ENCODE results near the gene DPYD.

The DPYD gene

GRCh38 chr1:97423403-97423802 is 497.4 kb downstream of the DPYD start:
- no peaks in the 10 kb centered on the region for H3K4me1 ChIP-seq (ENCODE audit: control insufficient read depth, insufficient read depth, low read length, poor library complexity, severe bottlenecking)
- H3K27ac ChIP-seq (ENCODE audit: insufficient read depth, low read length, poor library complexity, severe bottlenecking): no peak overlapping the region
- no peak for DNase-seq
- H3K9me3 ChIP-seq (ENCODE audit: control insufficient read depth, low read length): no peaks in the 10 kb centered on the region
- H3K36me3 ChIP-seq (ENCODE audit: control insufficient read depth, insufficient read depth, low read length): no peaks in the 10 kb centered on the region
- no peaks in the 10 kb centered on the region for H3K27me3 ChIP-seq (replicated peaks; ENCODE audit: control insufficient read depth, insufficient read depth, low read length, poor library complexity, severe bottlenecking)
- no peak overlapping the region for H3K4me3 ChIP-seq (ENCODE audit: insufficient read depth, low read depth, low read length, poor library complexity, severe bottlenecking)

GRCh38 chr1:97417661-97418060 is 503.2 kb downstream of the DPYD start:
- Histone ChIP-seq H3K9me3 (ENCODE audit: control insufficient read depth, low read length) (no peaks in the 10 kb centered on the region), H3K27ac (ENCODE audit: insufficient read depth, low read length, poor library complexity, severe bottlenecking) (no peak overlapping the region), H3K27me3 (replicated peaks; ENCODE audit: control insufficient read depth, insufficient read depth, low read length, poor library complexity, severe bottlenecking) (no peaks in the 10 kb centered on the region), H3K4me1 (ENCODE audit: control insufficient read depth, insufficient read depth, low read length, poor library complexity, severe bottlenecking) (no peaks in the 10 kb centered on the region), H3K36me3 (ENCODE audit: control insufficient read depth, insufficient read depth, low read length) (peaks cover 2% of the 10 kb centered on the region), H3K4me3 (ENCODE audit: insufficient read depth, low read depth, low read length, poor library complexity, severe bottlenecking) (no peak overlapping the region)
- DNase-seq: no peak

GRCh38 chr1:97414682-97415312 is 506.0 kb downstream of the DPYD start:
- peaks cover 2% of the 10 kb centered on the region for H3K36me3 ChIP-seq (ENCODE audit: control insufficient read depth, insufficient read depth, low read length)
- DNase-seq: no peak
- no peaks in the 10 kb centered on the region for H3K4me1 ChIP-seq (ENCODE audit: control insufficient read depth, insufficient read depth, low read length, poor library complexity, severe bottlenecking)
- H3K9me3 ChIP-seq (ENCODE audit: control insufficient read depth, low read length): no peaks in the 10 kb centered on the region
- H3K27me3 ChIP-seq (replicated peaks; ENCODE audit: control insufficient read depth, insufficient read depth, low read length, poor library complexity, severe bottlenecking): no peaks in the 10 kb centered on the region
- H3K27ac ChIP-seq (ENCODE audit: insufficient read depth, low read length, poor library complexity, severe bottlenecking): no peak overlapping the region
- no peak overlapping the region for H3K4me3 ChIP-seq (ENCODE audit: insufficient read depth, low read depth, low read length, poor library complexity, severe bottlenecking)

DNA sequence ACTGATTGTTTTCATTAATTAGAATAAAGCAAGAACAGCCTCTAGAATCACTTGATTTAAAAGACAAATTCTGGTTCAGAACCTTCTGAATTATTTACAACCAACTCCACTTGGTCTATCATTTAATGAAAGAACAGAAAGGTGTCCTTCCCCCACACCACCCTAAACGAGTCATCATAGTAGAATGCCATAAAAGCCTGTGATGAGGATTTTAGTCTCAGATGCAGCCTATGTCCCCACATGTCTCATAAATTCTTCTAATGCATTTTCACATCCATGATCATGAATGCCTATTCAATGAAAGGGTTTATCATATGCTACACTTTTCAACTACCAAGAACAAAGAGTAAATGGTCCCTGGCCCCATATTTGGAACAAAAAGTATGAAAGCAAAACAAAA is 508.1 kb downstream of the DPYD start:
- H3K27ac ChIP-seq (ENCODE audit: insufficient read depth, low read length, poor library complexity, severe bottlenecking): no peak overlapping the region
- H3K27me3 ChIP-seq (replicated peaks; ENCODE audit: control insufficient read depth, insufficient read depth, low read length, poor library complexity, severe bottlenecking): no peaks in the 10 kb centered on the region
- no peaks in the 10 kb centered on the region for H3K4me1 ChIP-seq (ENCODE audit: control insufficient read depth, insufficient read depth, low read length, poor library complexity, severe bottlenecking)
- H3K36me3 ChIP-seq (ENCODE audit: control insufficient read depth, insufficient read depth, low read length): peaks cover 2% of the 10 kb centered on the region
- no peaks in the 10 kb centered on the region for H3K9me3 ChIP-seq (ENCODE audit: control insufficient read depth, low read length)
- no peak for DNase-seq
- H3K4me3 ChIP-seq (ENCODE audit: insufficient read depth, low read depth, low read length, poor library complexity, severe bottlenecking): no peak overlapping the region

DNA sequence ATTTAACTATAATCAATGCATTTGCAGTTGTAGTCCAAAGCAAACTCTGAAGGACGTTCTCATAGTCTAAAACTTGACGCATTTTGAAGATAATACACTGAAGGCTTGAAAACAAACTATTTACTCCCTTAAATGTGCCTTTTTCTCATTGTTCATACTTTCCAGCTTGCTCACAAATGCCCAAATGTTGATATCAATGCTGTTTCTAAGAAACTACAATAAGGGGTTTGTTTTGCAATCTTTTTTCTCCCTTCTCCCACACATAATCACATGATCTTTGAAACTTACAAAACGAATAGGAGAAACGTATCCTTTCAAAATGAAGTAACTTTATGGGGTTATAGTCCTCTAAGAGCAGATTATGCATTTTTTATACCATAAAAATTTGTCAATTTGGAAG is 508.7 kb downstream of the DPYD start:
- no peaks in the 10 kb centered on the region for H3K27me3 ChIP-seq (replicated peaks; ENCODE audit: control insufficient read depth, insufficient read depth, low read length, poor library complexity, severe bottlenecking)
- no peaks in the 10 kb centered on the region for H3K9me3 ChIP-seq (ENCODE audit: control insufficient read depth, low read length)
- no peak overlapping the region for H3K4me3 ChIP-seq (ENCODE audit: insufficient read depth, low read depth, low read length, poor library complexity, severe bottlenecking)
- no peak for DNase-seq
- no peaks in the 10 kb centered on the region for H3K4me1 ChIP-seq (ENCODE audit: control insufficient read depth, insufficient read depth, low read length, poor library complexity, severe bottlenecking)
- H3K27ac ChIP-seq (ENCODE audit: insufficient read depth, low read length, poor library complexity, severe bottlenecking): no peak overlapping the region
- peaks cover 2% of the 10 kb centered on the region for H3K36me3 ChIP-seq (ENCODE audit: control insufficient read depth, insufficient read depth, low read length)

DNA sequence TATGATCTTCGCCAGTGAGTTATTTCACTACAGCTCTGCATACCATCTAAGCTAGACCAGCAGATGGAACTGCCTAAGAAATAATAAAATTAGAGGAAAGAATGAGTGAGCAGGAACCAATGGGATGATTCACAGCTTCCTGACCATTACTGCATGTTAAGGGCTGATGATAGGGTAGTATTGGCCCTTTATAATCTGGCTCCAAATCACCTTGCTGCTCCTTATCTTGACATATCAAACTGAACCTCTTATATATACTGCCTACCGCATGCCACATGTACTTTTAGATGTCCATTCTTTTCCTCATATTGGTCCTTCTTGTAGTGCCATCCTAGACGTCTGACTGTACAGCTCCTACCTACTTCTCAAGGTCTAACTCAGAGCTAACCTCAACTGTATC is 524.4 kb downstream of the DPYD start:
- Histone ChIP-seq H3K27me3 (replicated peaks; ENCODE audit: control insufficient read depth, insufficient read depth, low read length, poor library complexity, severe bottlenecking) (no peaks in the 10 kb centered on the region), H3K4me1 (ENCODE audit: control insufficient read depth, insufficient read depth, low read length, poor library complexity, severe bottlenecking) (no peaks in the 10 kb centered on the region), H3K36me3 (ENCODE audit: control insufficient read depth, insufficient read depth, low read length) (no peaks in the 10 kb centered on the region), H3K4me3 (ENCODE audit: insufficient read depth, low read depth, low read length, poor library complexity, severe bottlenecking) (no peak overlapping the region), H3K9me3 (ENCODE audit: control insufficient read depth, low read length) (no peaks in the 10 kb centered on the region), H3K27ac (ENCODE audit: insufficient read depth, low read length, poor library complexity, severe bottlenecking) (no peak overlapping the region)
- DNase-seq: no peak

GRCh38 chr1:97392701-97393100 is 528.1 kb downstream of the DPYD start:
- Histone ChIP-seq H3K27me3 (replicated peaks; ENCODE audit: control insufficient read depth, insufficient read depth, low read length, poor library complexity, severe bottlenecking) (no peaks in the 10 kb centered on the region), H3K4me1 (ENCODE audit: control insufficient read depth, insufficient read depth, low read length, poor library complexity, severe bottlenecking) (no peaks in the 10 kb centered on the region), H3K4me3 (ENCODE audit: insufficient read depth, low read depth, low read length, poor library complexity, severe bottlenecking) (no peak overlapping the region), H3K27ac (ENCODE audit: insufficient read depth, low read length, poor library complexity, severe bottlenecking) (no peak overlapping the region), H3K9me3 (ENCODE audit: control insufficient read depth, low read length) (no peaks in the 10 kb centered on the region), H3K36me3 (ENCODE audit: control insufficient read depth, insufficient read depth, low read length) (no peaks in the 10 kb centered on the region)
- no peak for DNase-seq

DNA sequence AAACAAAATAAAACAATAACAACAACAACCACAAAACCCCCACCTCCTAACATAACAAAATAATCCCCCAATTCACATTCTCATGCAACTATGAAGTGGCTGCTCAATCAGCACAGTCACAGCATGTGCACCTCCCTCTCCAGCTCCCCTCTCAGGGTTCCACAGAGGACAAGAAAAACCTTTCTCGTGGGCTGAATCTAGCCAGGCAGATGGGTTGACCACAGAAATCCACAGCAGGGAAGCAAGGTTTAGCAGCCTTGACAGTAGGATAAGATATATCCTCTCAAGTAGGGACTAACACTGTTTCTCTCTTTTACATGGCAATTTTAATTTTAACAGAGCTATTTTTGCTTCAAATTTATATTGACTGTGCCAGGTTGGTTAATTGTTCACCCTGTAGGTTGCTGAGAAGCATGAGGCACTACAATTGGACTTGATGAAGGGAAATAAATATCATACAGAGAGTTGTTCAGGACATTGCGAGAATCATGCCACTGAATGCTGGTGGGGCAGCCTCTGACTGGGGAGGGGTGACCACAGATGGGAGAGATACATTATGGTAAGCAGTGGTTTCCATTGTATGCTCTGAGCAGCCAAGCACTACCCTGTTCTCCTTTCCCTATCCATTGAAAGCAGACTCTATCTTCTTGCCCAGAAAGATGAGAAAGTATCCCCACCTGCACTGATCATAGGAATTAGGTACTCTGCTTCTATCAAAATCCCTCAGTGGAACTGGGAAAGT is 535.1 kb downstream of the DPYD start:
- Histone ChIP-seq H3K4me3 (ENCODE audit: insufficient read depth, low read depth, low read length, poor library complexity, severe bottlenecking) (no peak overlapping the region), H3K27me3 (replicated peaks; ENCODE audit: control insufficient read depth, insufficient read depth, low read length, poor library complexity, severe bottlenecking) (no peaks in the 10 kb centered on the region), H3K36me3 (ENCODE audit: control insufficient read depth, insufficient read depth, low read length) (no peaks in the 10 kb centered on the region), H3K27ac (ENCODE audit: insufficient read depth, low read length, poor library complexity, severe bottlenecking) (no peak overlapping the region), H3K4me1 (ENCODE audit: control insufficient read depth, insufficient read depth, low read length, poor library complexity, severe bottlenecking) (no peaks in the 10 kb centered on the region), H3K9me3 (ENCODE audit: control insufficient read depth, low read length) (no peaks in the 10 kb centered on the region)
- DNase-seq: no peak

DNA sequence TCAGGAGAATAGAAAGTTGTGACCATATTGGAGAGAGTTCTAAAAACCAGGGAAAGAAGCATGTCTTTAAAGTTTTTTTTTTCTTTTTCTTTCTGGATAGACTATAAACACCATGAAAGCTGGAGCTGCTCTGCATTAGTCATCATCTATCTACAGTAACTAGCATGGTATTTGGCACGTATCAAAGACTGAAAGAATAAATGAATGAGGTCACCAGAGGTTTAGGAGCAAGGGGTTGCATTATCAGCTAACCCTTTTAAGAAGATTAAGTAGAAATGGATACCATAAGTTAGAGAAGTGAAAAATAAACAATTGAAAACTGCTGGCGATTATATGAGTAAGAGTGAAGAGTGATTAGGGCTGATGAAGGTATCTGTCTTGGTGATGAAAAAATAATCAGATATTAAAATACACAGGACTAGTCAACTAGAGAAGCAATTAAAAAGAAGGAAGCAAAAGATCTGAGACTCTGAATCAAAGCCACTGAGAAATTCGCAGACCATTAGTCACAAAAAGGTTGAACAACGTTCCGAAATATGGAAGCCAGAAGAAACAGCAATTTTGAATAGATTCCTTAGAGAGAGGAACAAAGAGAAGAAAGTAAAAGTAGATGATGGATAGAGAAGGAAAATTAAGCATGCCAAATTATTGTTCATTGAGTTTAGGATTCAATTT is 536.4 kb downstream of the DPYD start:
- H3K4me3 ChIP-seq (ENCODE audit: insufficient read depth, low read depth, low read length, poor library complexity, severe bottlenecking): no peak overlapping the region
- no peaks in the 10 kb centered on the region for H3K27me3 ChIP-seq (replicated peaks; ENCODE audit: control insufficient read depth, insufficient read depth, low read length, poor library complexity, severe bottlenecking)
- H3K27ac ChIP-seq (ENCODE audit: insufficient read depth, low read length, poor library complexity, severe bottlenecking): no peak overlapping the region
- no peaks in the 10 kb centered on the region for H3K4me1 ChIP-seq (ENCODE audit: control insufficient read depth, insufficient read depth, low read length, poor library complexity, severe bottlenecking)
- no peaks in the 10 kb centered on the region for H3K36me3 ChIP-seq (ENCODE audit: control insufficient read depth, insufficient read depth, low read length)
- no peaks in the 10 kb centered on the region for H3K9me3 ChIP-seq (ENCODE audit: control insufficient read depth, low read length)
- no peak for DNase-seq

DNA sequence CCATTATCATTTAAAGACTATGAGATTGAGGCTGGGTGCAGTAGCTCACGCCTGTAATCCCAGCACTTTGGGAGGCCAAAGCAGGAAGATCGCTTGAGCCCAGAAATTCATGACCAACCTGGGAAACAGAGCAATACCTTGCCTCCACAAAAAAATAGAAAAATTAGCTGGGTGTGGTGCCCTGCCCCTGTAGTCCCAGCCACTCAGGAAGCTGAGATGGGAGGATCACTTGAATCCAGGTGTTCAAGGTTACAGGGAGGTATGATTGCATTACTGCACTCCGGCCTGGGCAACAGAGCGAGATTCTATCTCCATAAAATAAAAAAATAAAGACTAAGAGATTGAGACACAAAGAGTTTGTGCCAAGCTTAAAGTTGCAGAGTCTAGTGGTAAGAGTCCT is 537.0 kb downstream of the DPYD start:
- Histone ChIP-seq H3K9me3 (ENCODE audit: control insufficient read depth, low read length) (no peaks in the 10 kb centered on the region), H3K4me1 (ENCODE audit: control insufficient read depth, insufficient read depth, low read length, poor library complexity, severe bottlenecking) (no peaks in the 10 kb centered on the region), H3K27ac (ENCODE audit: insufficient read depth, low read length, poor library complexity, severe bottlenecking) (no peak overlapping the region), H3K36me3 (ENCODE audit: control insufficient read depth, insufficient read depth, low read length) (no peaks in the 10 kb centered on the region), H3K27me3 (replicated peaks; ENCODE audit: control insufficient read depth, insufficient read depth, low read length, poor library complexity, severe bottlenecking) (no peaks in the 10 kb centered on the region), H3K4me3 (ENCODE audit: insufficient read depth, low read depth, low read length, poor library complexity, severe bottlenecking) (no peak overlapping the region)
- DNase-seq: no peak
